GM21515 (cell line): Measurements from ENCODE around the gene ELP5.

Experiments used
- ATAC-seq: cut with Tn5 transposase; IDR thresholded peaks from one replicate; pipeline ENCODE4 v1.9.1; 2021; ENCODE audit not compliant: unreplicated experiment

The ELP5 gene, protein sequence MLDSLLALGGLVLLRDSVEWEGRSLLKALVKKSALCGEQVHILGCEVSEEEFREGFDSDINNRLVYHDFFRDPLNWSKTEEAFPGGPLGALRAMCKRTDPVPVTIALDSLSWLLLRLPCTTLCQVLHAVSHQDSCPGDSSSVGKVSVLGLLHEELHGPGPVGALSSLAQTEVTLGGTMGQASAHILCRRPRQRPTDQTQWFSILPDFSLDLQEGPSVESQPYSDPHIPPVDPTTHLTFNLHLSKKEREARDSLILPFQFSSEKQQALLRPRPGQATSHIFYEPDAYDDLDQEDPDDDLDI

GRCh38 chr17:7252176-7253043 lies at the start of gene ELP5:
ELP5 (plus strand) TSS chr17:7252215; CDS start chr17:7252551, 336 bp downstream.
- peak; percentile 46 for ATAC-seq

GRCh38 chr17:7203391-7203790 lies 48.6 kb upstream of the ELP5 start:
- ATAC-seq: no peak

- no peak for ATAC-seq
These were observed 47.7 kb upstream of the ELP5 start for GRCh38 chr17:7204336-7204735.

DNA sequence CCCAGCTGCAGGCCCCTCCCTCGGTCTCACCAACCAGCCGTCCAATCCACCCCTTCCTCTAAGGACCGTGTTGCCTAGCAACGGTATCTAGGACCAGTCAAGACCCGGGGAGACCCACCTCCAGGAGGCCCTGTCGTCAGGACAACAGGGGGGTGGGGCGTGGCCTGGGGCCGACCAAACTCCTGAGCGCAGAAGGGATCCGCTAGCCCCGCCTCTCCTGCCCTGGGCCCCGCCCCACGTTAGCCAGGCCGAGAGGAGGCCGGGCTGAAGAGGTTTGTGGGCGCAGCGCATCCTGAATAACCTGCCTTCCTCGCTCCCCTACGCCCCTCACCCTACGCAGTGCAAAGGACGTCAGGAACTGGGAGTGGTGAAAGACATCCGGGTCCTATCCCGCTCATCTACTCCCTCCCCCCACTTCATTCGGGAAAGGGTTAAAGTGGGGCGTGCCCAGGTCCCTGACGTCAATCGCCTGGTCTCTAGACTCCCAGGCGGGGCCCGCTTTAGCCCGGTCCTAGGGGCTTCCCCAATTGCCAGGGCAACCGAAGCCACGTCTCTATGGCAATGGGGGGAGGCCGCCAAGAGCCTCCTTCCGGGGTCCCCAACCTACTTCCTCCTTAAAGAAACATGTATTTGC lies 47.1 kb upstream of the ELP5 start:
- peak; percentile 66 for ATAC-seq

GRCh38 chr17:7205561-7205960 lies 46.5 kb upstream of the ELP5 start:
- ATAC-seq: no peak

GRCh38 chr17:7207120-7208001 lies 44.7 kb upstream of the ELP5 start:
- no peak for ATAC-seq

- ATAC-seq: no peak
These were observed 43.9 kb upstream of the ELP5 start for GRCh38 chr17:7208027-7208571.

DNA sequence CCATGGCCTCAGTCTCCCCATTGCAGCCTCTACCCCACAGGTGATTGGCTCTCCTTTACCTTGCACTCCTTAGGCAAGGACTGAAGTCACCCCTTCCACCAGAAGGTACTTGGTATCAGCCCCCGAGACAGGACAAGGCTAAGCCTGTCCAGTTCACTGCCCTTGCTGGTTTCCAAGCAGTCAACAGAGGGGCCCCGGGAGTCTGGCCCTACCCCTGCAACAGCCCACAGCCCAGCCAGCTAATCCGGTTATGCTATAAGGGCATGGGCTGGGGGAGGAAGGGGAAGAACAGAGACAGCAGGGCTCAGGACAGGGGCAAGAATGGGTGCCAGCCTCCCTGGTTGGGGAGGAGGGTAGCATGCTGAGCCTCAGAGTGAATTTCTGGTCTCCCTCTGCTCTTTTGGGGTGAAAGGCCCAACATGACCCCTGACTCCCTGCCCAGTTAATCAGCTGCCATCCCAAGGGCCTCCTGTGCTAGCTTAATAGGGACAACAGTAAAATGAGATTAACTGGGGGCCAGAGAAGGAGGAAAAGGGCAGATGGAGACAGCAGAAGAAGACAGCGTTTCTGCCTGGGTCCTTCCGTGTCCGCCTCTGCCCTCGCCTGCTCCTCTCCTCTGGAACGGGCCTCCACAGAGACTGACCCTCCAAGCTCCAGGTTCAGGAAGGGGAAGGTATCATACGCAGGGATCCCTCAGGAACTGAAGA lies 43.1 kb upstream of the ELP5 start:
- ATAC-seq: no peak

GRCh38 chr17:7211491-7212273 lies 40.3 kb upstream of the ELP5 start:
- ATAC-seq: no peak

- no peak for ATAC-seq
These were observed 38.1 kb upstream of the ELP5 start for GRCh38 chr17:7213895-7214299.

DNA sequence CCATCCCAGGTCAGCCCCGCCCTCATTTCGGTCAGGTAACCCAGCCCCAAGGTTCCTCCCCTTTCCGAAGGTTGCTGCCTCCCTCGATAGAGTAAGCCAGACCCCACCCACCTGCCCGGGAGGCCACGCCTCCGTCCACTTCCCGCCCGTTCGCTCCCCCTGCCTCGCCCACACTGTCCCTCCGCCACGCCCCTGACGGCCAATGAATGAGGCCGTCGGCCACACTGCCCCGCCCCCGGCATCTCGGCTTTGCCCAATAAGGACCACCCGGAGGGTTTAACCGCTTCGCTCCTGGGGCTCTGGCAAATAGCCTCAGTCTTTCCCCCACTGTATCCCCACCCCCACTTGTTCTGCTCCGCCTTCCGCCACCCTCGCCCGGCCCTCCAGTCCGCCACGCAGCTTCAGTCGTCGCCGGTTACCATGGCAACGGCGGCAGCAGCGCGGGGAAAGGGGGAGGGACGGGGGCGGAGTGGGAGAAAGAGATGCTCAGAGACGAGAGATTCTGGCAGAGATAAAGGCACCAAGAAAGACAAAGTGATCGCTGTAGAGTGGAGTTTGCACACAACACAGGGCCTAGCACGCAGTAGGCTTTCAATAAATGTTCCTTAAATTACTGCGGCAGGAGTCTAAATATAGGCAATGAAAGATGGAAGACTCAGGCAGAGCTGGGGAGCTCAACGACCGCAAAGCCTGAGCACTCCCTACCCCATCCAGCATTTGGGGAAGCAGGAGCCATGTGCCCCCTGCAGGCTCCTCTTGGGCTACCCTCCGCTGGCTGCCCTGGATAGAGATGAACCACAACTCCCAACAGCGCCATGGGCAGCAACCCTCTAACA lies 37.5 kb upstream of the ELP5 start:
- ATAC-seq: peak; percentile 64

DNA sequence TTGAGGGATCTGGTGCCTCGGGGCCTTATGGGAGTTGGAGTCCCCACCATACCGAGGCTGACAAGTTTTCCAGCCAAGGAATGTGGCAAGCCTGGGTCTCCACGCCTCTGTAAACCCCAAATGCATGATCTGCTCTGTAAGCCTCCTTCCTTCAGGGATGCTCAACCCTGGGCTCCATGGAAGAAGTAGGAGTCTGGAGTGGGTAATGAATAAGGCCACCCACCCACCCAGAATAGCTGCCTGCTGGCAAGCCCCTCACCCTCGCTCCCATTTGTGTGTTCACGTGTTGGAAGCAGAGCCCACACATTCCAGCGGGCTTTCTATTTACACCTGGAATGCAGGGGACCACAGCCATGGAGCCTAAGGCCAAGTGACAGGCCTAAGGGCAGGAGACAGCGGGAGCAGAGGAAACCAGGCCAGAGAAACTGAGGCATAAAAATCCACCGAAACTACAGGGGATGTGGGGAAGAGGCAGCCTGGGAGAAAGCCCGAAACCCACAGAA lies 36.8 kb upstream of the ELP5 start:
- no peak for ATAC-seq

DNA sequence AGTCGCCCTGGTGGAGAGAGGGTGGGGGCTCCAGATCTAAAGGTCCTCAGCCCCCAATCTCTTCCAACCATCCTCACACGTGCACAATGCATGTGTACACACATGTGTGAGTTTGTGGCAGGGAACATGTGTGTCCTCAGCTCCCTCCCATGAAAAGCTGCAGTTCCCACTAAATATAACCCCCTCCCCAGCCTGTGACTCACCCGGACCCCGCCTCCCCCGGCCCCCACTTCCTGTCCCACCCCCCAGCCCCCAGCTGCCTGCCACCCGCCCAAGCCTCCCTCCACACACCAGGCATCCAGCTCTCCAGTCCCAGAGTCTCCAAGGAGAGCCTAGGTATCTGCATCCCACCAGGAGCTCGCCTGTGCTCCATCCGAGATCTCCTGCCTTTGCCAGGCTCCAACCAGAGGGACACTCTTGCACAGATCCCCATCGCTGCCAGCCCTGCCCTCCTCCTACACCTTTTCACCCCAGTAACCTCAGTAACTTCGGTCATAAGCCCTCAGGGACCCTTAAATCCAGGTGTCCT lies 36.3 kb upstream of the ELP5 start:
- no peak for ATAC-seq

- ATAC-seq: no peak
These were observed 35.5 kb upstream of the ELP5 start for GRCh38 chr17:7216242-7217112.

GRCh38 chr17:7217113-7217987 lies 34.7 kb upstream of the ELP5 start:
- ATAC-seq: no peak

- ATAC-seq: no peak
These were observed 33.8 kb upstream of the ELP5 start for GRCh38 chr17:7218166-7218565.
